H1 (cell line): ENCODE results near the gene ERC1.

Experiments used
- EP300 ChIP-seq, 2 experiments: IDR thresholded peaks; 1 replicate in 1 of 2; 2 replicates in 1 of 2; pipeline ENCODE4 v1.6.1; 2011 to 2012; ENCODE audit warnings: low read depth in 2 of 2, low read length in 2 of 2, mild to moderate bottlenecking in 2 of 2, borderline replicate concordance in 1 of 2, inconsistent platforms in 1 of 2, moderate library complexity in 1 of 2
- EZH2 ChIP-seq: fragments of 200-600 bp; sonication (generic); IDR thresholded peaks from 2 replicates; pipeline ENCODE4 v1.7.1; 2012; ENCODE audit warnings: low read depth, mild to moderate bottlenecking, moderate library complexity, low read length, inconsistent platforms; ENCODE audit not compliant: severe bottlenecking
- JUND ChIP-seq: IDR thresholded peaks from 2 replicates; pipeline ENCODE4 v1.6.1; 2011; ENCODE audit warnings: mild to moderate bottlenecking, improper control_type of control experiment, low read length
- POLR2A ChIP-seq, 2 experiments: IDR thresholded peaks; 1 replicate in 1 of 2; 2 replicates in 1 of 2; pipeline ENCODE4 v1.6.1; 2011; ENCODE audit warnings: low read depth in 2 of 2, low read length in 2 of 2, mild to moderate bottlenecking in 2 of 2; ENCODE audit errors: control extremely low read depth in 1 of 2
- POLR2AphosphoS5 ChIP-seq: IDR thresholded peaks from 2 replicates; pipeline ENCODE4 v1.6.1; 2011; ENCODE audit warnings: low read depth, low read length
- POU5F1 ChIP-seq: IDR thresholded peaks from 2 replicates; pipeline ENCODE4 v1.6.1; 2011; ENCODE audit warnings: low read depth, mild to moderate bottlenecking, low read length, moderate library complexity
- RAD21 ChIP-seq, 2 experiments: IDR thresholded peaks in 1 of 2; conservative IDR thresholded peaks in 1 of 2; 2 replicates each; pipeline ENCODE4 v1.6.1; 2011; ENCODE audit warnings: low read depth in 2 of 2, low read length in 2 of 2, improper control_type of control experiment in 1 of 2, inconsistent platforms in 1 of 2, mild to moderate bottlenecking in 1 of 2, moderate library complexity in 1 of 2
- TAF1 ChIP-seq: IDR thresholded peaks from 2 replicates; pipeline ENCODE4 v1.6.1; 2011; ENCODE audit warnings: mild to moderate bottlenecking, low read depth, low read length
- YY1 ChIP-seq: IDR thresholded peaks from 2 replicates; pipeline ENCODE4 v1.6.1; 2011; ENCODE audit warnings: low read depth, mild to moderate bottlenecking, low read length
- ZNF274 ChIP-seq: IDR thresholded peaks from 2 replicates; pipeline ENCODE4 v1.7.0; 2012; ENCODE audit warnings: low read length, borderline replicate concordance; ENCODE audit errors: extremely low read depth
- TF ChIP-seq, protein P1 (sequence below), 3 experiments: IDR thresholded peaks; 1 replicate in 2 of 3; 2 replicates in 1 of 3; pipeline versions ENCODE4 v1.5.1 to v1.6.1; 2011; ENCODE audit warnings: low read length in 3 of 3, mild to moderate bottlenecking in 3 of 3, inconsistent platforms in 2 of 3, low read depth in 1 of 3, moderate library complexity in 1 of 3; ENCODE audit not compliant: insufficient read depth in 1 of 3; ENCODE audit errors: control extremely low read depth in 1 of 3

DNA sequence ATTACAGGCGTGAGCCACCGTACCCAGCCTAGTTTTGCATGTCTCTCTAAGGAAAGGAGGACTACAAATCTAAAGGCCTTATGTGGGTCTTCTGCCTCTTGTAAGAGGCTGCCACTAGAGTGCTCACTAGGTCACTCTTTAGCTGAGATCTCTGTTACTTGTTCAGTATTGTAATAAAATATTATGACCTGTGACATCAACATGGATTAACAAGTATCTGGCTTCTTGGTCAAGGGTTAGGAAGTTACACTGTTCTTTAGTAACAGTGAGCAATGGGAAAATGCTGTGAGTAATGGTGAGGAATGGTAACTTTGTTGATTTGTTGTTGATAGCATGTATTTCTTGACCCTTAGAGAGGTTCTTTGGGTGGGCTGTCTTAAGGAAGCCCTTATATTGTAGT lies 50.5 kb downstream of the ERC1 start:
- TF ChIP-seq POLR2A (IDR thresholded peaks at IDR 0.05; ENCODE audit: control extremely low read depth in 1 of 2, low read depth in 2 of 2, low read length in 2 of 2) = no peak
- no peak for TF ChIP-seq RAD21 (IDR thresholded peaks at IDR 0.05 in 1 of 2, conservative IDR thresholded peaks at IDR 0.05 in 1 of 2; ENCODE audit: low read depth in 2 of 2, low read length in 2 of 2)
- TF ChIP-seq, protein P1, sequence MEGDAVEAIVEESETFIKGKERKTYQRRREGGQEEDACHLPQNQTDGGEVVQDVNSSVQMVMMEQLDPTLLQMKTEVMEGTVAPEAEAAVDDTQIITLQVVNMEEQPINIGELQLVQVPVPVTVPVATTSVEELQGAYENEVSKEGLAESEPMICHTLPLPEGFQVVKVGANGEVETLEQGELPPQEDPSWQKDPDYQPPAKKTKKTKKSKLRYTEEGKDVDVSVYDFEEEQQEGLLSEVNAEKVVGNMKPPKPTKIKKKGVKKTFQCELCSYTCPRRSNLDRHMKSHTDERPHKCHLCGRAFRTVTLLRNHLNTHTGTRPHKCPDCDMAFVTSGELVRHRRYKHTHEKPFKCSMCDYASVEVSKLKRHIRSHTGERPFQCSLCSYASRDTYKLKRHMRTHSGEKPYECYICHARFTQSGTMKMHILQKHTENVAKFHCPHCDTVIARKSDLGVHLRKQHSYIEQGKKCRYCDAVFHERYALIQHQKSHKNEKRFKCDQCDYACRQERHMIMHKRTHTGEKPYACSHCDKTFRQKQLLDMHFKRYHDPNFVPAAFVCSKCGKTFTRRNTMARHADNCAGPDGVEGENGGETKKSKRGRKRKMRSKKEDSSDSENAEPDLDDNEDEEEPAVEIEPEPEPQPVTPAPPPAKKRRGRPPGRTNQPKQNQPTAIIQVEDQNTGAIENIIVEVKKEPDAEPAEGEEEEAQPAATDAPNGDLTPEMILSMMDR (IDR thresholded peaks at IDR 0.05; ENCODE audit: control extremely low read depth in 1 of 3, insufficient read depth in 1 of 3, low read depth in 1 of 3, low read length in 3 of 3) = no peak
- no peak for TF ChIP-seq TAF1
- no peak for TF ChIP-seq POLR2AphosphoS5
- TF ChIP-seq ZNF274 = no peak
- TF ChIP-seq YY1 = no peak
- TF ChIP-seq POU5F1 = no peak
- TF ChIP-seq JUND = no peak
- TF ChIP-seq EP300 (IDR thresholded peaks at IDR 0.05; ENCODE audit: borderline replicate concordance in 1 of 2, low read depth in 2 of 2, low read length in 2 of 2) = no peak
- no peak for TF ChIP-seq EZH2
